BLaER1 treated with 17β-estradiol and CSF1 and Interleukin-3, amounts not matched to agents 10 nM and 100 nM (cell line): ENCODE measurements around the gene C16orf89.
"Not testable (repeated sequence)": the region's sequence is repeated elsewhere in the genome, so short reads cannot be mapped to it uniquely, and the experiment has no call there.

ENCODE experiments used
- H3K27ac ChIP-seq, 11 experiments: shearing (Covaris generic); formaldehyde crosslinking; 2 replicates each; pipeline ENCODE4 v1.8.1; 2022
- H3K27me3 ChIP-seq, 11 experiments: shearing (Covaris generic); formaldehyde crosslinking; 2 replicates each; pipeline ENCODE4 v1.8.1; 2022
- H3K36me3 ChIP-seq, 11 experiments: shearing (Covaris generic); formaldehyde crosslinking; 2 replicates each; pipeline ENCODE4 v1.8.1; 2022
- H3K4me1 ChIP-seq, 10 experiments: shearing (Covaris generic); formaldehyde crosslinking; 2 replicates each; pipeline ENCODE4 v1.8.1; 2022
- H3K4me2 ChIP-seq, 11 experiments: shearing (Covaris generic); formaldehyde crosslinking; 2 replicates each; pipeline ENCODE4 v1.8.1; 2022
- H3K4me3 ChIP-seq, 10 experiments: shearing (Covaris generic); formaldehyde crosslinking; 2 replicates each; pipeline ENCODE4 v1.8.1; 2022
- H3K9ac ChIP-seq, 11 experiments: shearing (Covaris generic); formaldehyde crosslinking; 2 replicates each; pipeline ENCODE4 v1.8.1; 2022
- H3K9me3 ChIP-seq, 11 experiments: shearing (Covaris generic); formaldehyde crosslinking; replicated peaks in 1 of 11; 2 replicates each; pipeline ENCODE4 v1.8.1; 2022
- H4K20me1 ChIP-seq, 11 experiments: shearing (Covaris generic); formaldehyde crosslinking; 2 replicates each; pipeline ENCODE4 v1.8.1; 2022
- Cebpa-rat ChIP-seq, 11 experiments: shearing (Covaris generic); IDR thresholded peaks; 2 replicates each; pipeline ENCODE4 v1.8.1; 2022

The C16orf89 gene

DNA sequence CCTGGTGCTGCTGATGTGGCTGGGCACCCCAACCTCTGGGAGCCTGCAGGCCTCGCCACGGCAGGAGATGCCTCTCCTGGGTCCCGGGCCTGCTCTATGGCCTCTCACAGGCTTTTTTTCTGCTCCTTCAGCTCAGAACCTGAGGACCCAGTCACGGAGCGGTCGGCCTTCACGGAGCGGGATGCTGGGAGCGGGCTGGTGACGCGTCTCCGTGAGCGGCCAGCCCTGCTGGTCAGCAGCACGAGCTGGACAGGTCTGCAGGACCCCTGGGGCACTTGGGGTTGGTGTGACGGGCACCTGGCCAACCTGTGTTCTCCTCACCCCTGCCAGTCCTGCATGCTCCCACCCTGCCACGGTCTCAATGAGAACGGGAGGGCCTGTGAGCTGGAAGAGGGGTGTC, 12.9 kb upstream of the C16orf89 start:
- Histone ChIP-seq H3K9ac (no peak overlapping the region), H3K36me3 (peaks cover 44 to 96% (median 65%) of the 10 kb centered on the region in 11 experiments), H3K27ac (no peak overlapping the region), H3K4me2 (no peak overlapping the region), H3K9me3 (no peaks in the 10 kb centered on the region), H3K4me1 (no peaks in the 10 kb centered on the region), H4K20me1 (peaks cover 0 to 6% (median 0%) of the 10 kb centered on the region in 11 experiments; a peak in 2 of 22 replicates), H3K4me3 (no peak overlapping the region), H3K27me3 (no peaks in the 10 kb centered on the region)
- no peak for TF ChIP-seq Cebpa-rat (IDR thresholded peaks at IDR 0.05)

DNA sequence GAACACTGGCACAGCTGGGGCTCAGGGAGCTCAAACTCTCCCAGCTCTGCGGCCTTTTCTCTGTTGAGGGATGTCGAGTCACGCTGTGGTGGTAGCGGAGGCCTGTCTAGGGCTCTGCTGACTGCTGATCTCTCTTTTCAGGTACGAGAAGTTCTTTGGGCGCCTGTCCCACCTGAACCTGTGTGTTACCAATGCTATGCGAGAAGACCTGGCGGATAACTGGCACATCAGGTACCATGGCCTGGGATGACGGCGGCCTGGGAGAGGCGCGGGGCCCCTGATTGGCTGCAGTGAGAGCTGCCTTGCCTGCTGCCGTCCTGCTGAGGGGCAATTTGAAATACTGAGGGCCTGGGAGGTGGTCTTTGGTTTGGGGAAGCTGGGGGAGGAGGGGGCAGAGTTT, 11.5 kb upstream of the C16orf89 start:
- Histone ChIP-seq H3K4me2 (no peak overlapping the region), H3K27ac (no peak overlapping the region), H3K4me3 (no peak overlapping the region), H3K36me3 (peaks cover 35 to 90% (median 55%) of the 10 kb centered on the region in 11 experiments), H3K9ac (no peak overlapping the region), H3K4me1 (peaks cover 8 to 12% (median 9%) of the 10 kb centered on the region in 10 experiments), H3K9me3 (no peaks in the 10 kb centered on the region), H4K20me1 (peaks cover 0 to 6% (median 0%) of the 10 kb centered on the region in 11 experiments; a peak in 1 of 22 replicates), H3K27me3 (no peaks in the 10 kb centered on the region)
- TF ChIP-seq Cebpa-rat (IDR thresholded peaks at IDR 0.05): no peak

DNA sequence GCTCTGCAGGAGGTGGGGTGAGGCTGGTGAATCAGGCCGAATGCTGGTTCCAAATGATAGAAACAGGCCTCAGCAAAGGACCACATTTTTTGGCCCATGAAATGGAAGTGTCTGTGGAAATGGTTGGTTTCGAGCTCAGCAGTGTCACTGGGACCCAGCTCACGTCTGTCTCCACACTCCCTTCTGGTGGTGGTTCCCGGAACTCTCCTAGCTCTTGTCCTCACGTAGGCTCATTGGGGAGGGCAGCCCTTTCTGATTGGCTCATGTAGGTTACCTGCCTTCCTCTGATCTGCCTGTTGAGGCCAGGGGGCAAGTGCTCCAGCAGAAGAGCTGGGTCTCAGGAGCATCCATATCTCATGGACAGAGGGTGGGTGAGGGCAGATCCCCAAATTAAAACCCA, 9.9 kb upstream of the C16orf89 start:
- Histone ChIP-seq H3K4me2 (no peak overlapping the region), H3K4me3 (no peak overlapping the region), H3K4me1 (peaks cover 19 to 24% (median 21%) of the 10 kb centered on the region in 10 experiments), H3K27me3 (no peaks in the 10 kb centered on the region), H3K9me3 (peaks cover 0 to 5% (median 0%) of the 10 kb centered on the region in 11 experiments; a peak in 1 of 22 replicates), H4K20me1 (0 out of 22 replicates have a peak, but pooled peaks cover 0 to 6% (median 0%) of the 10 kb centered on the region in 11 experiments), H3K36me3 (peaks cover 33 to 76% (median 54%) of the 10 kb centered on the region in 11 experiments), H3K27ac (no peak overlapping the region), H3K9ac (no peak overlapping the region)
- TF ChIP-seq Cebpa-rat (IDR thresholded peaks at IDR 0.05): no peak

DNA sequence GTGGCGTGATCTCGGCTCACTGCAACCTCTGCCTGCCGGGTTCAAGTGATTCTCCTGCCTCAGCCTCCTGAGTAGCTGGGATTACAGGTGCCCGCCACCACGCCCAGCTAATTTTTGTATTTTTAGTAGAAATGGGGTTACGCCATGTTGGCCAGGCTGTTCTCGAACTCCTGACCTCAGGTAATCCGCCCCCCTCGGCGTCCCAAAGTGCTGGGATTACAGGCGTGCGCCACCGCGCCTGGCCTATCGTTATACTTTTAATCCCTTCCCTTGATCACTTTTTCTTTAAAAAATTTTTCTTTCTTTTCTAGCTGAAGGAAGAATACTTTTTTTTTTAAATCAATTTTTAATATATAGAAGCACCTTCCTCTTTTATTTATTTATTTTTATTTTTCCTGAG, 8.0 kb upstream of the C16orf89 start:
- H3K27ac ChIP-seq, H4K20me1 ChIP-seq, H3K4me3 ChIP-seq, H3K4me2 ChIP-seq, H3K27me3 ChIP-seq, H3K9ac ChIP-seq: not testable (repeated sequence)
- Histone ChIP-seq H3K4me1 (peaks cover 19 to 24% (median 22%) of the 10 kb centered on the region in 10 experiments), H3K9me3 (peaks cover 0 to 14% (median 0%) of the 10 kb centered on the region in 11 experiments; a peak in 2 of 22 replicates), H3K36me3 (peaks cover 29 to 58% (median 42%) of the 10 kb centered on the region in 11 experiments)

DNA sequence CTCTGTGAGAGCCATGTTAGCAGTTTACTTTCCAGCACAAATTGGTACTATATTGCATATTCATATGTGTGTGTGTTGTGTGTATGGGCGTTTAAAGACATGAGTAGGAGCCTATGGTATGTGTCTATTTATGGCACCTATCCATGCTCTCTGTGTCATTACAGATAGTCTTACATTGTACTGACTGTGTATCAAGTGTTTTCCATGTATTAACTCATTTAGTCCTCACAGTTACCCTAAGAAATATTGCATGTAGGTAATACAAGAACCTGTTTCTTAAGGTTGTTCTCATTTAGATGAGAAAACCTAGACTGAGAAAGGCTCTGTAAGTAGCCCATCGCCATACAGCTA, 7.5 kb upstream of the C16orf89 start:
- H3K4me2 ChIP-seq: peak overlapping the region in 10 of 11 experiments; percentile 63 to 97 (median 88); a peak in 13 of 22 replicates
- no peak overlapping the region for H3K27ac ChIP-seq

DNA sequence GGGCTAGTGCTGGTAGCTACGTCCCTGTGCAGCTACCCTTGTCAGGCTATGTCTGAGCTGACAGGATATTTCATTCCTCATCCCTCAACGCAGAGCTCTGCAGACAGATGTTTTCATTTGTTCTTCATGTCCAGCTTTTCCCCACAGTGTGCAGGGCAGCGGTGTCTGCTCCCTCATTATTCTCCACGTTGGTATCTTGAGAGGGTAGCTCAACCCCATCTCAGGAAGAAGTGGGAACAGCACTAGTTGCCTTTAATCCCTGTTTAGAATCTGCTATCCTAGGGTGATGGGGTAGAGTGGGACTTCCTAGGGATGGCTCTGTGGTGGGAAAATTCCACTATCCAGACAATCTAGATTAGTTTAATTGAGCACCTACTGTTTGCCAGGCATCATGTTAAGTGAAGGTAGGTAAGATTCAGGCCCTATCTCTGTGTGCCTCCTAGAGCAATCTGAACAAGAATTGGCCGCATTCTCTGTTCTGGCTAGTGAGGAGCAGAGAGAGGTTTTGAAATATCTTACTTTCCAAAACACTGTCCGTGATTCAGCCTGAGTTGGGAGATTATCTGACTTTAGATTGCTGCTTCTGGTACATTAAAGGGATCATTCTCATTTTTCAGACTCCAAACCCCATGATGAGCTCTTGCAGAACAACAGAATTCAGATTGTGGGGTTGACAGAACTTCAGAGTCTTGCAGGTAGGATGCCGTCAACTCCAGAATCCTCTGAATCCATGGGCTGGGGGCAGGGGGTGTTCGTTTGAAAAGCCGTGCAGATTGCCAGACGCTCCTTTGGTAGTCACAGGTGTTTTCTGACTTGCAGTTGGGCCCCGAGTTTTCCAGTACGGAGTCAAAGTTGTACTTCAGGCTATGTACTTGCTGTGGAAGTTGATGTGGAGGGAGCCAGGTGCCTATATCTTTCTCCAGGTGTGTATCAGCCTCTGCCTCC, 6.8 kb upstream of the C16orf89 start:
- Histone ChIP-seq H3K9ac (peak overlapping the region; percentile 78 to 86 (median 83)), H4K20me1 (0 out of 22 replicates have a peak, but pooled peaks cover 0 to 6% (median 0%) of the 10 kb centered on the region in 11 experiments), H3K27ac (peak overlapping the region; percentile 56 to 87 (median 83); a peak in 21 of 22 replicates), H3K9me3 (peaks cover 0 to 14% (median 0%) of the 10 kb centered on the region in 11 experiments; a peak in 2 of 22 replicates), H3K4me3 (peak overlapping the region; percentile 62 to 78 (median 70)), H3K36me3 (peaks cover 27 to 46% (median 36%) of the 10 kb centered on the region in 11 experiments), H3K4me2 (peak overlapping the region; percentile 63 to 97 (median 88)), H3K4me1 (peaks cover 19 to 24% (median 22%) of the 10 kb centered on the region in 10 experiments), H3K27me3 (no peaks in the 10 kb centered on the region)
- TF ChIP-seq Cebpa-rat (IDR thresholded peaks at IDR 0.05): no peak

More for the DNA sequence above, 7.5 kb upstream of the C16orf89 start:
- H4K20me1 ChIP-seq: 0 out of 22 replicates have a peak, but pooled peaks cover 0 to 6% (median 0%) of the 10 kb centered on the region in 11 experiments
- H3K9me3 ChIP-seq: peaks cover 0 to 14% (median 0%) of the 10 kb centered on the region in 11 experiments; a peak in 2 of 22 replicates
- H3K36me3 ChIP-seq: peaks cover 29 to 53% (median 39%) of the 10 kb centered on the region in 11 experiments
- H3K4me3 ChIP-seq: no peak overlapping the region
- H3K9ac ChIP-seq: no peak overlapping the region
- no peaks in the 10 kb centered on the region for H3K27me3 ChIP-seq
- peaks cover 19 to 24% (median 22%) of the 10 kb centered on the region in 10 experiments for H3K4me1 ChIP-seq
- no peak for TF ChIP-seq Cebpa-rat (IDR thresholded peaks at IDR 0.05)

DNA sequence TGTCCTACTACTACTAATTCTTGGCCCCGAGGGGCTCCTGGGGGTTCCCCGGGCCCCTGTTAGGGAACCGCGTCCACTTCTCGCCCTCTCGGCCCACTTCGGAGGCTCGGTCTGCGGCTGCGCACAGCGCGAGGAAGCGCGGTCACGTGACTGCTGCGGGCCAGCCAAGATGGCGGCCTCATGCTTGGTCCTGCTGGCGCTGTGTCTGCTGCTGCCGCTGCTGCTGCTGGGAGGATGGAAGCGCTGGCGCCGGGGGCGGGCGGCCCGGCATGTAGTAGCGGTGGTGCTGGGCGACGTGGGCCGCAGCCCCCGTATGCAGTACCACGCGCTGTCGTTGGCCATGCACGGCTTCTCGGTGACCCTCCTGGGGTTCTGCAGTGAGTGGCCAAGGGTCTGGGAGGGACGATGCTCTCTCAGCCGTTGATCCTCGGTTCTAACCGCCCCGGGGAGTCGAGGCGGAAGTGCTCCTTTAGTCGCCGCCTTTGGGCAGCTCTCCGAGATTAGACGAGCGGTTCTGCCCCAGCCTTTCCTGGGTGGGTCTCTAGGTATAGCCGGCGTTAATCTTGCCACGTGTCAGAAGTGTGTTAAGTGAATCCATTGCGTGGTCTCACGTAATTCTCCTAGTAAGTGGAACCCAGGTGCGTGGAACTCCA, 6.1 kb upstream of the C16orf89 start, which contains the start of gene ALG1:
TSS of gene ALG1 (plus strand) at position 163 of the 653 bp plus-strand sequence. CDS start at position 170, 7 bp downstream.
- peaks cover 0 to 14% (median 0%) of the 10 kb centered on the region in 11 experiments; a peak in 2 of 22 replicates for H3K9me3 ChIP-seq
- peaks cover 20 to 38% (median 28%) of the 10 kb centered on the region in 11 experiments for H3K36me3 ChIP-seq
- H3K27ac ChIP-seq: peak within 1 kb of the TSS; percentile 56 to 87 (median 83)
- H4K20me1 ChIP-seq: 0 out of 22 replicates have a peak, but pooled peaks cover 0 to 6% (median 0%) of the 10 kb centered on the region in 11 experiments
- H3K4me2 ChIP-seq: peak within 1 kb of the TSS; percentile 63 to 97 (median 88)
- H3K4me1 ChIP-seq: peaks cover 19 to 24% (median 22%) of the 10 kb centered on the region in 10 experiments
- peak within 1 kb of the TSS; percentile 62 to 78 (median 70) for H3K4me3 ChIP-seq
- no peaks in the 10 kb centered on the region for H3K27me3 ChIP-seq
- no peak for TF ChIP-seq Cebpa-rat (IDR thresholded peaks at IDR 0.05)
- H3K9ac ChIP-seq: peak within 1 kb of the TSS; percentile 78 to 86 (median 83)

DNA sequence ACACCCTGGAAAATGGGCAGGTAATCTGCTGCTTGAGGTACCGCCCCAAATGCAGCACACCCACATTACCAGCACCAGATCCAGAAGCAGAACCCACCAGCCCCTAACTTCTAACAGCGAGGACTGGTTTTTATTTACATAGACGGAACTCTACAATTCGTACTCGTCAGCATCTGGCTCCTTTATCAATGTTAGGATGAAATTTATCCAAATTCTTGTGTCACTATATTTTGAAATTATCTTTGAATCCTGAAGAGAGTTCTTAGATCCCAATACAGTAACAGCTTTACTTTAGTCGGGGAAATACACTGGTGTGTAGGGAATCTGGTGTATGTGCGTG, 5.6 kb upstream of the C16orf89 start:
- Histone ChIP-seq H3K9me3 (peaks cover 0 to 14% (median 0%) of the 10 kb centered on the region in 11 experiments; a peak in 2 of 22 replicates), H3K4me2 (peak overlapping the region; percentile 63 to 97 (median 88)), H3K36me3 (peaks cover 17 to 33% (median 23%) of the 10 kb centered on the region in 11 experiments), H3K9ac (peak overlapping the region; percentile 78 to 86 (median 83)), H3K4me3 (peak overlapping the region; percentile 62 to 78 (median 70)), H3K4me1 (peaks cover 19 to 24% (median 22%) of the 10 kb centered on the region in 10 experiments), H3K27ac (peak overlapping the region; percentile 56 to 87 (median 83)), H4K20me1 (0 out of 22 replicates have a peak, but pooled peaks cover 0 to 5% (median 0%) of the 10 kb centered on the region in 11 experiments), H3K27me3 (no peaks in the 10 kb centered on the region)
- TF ChIP-seq Cebpa-rat (IDR thresholded peaks at IDR 0.05): no peak
